HG03432 (cell line): ENCODE results near the gene ZNF362.
"Not testable (repeated sequence)": the region's sequence is repeated elsewhere in the genome, so short reads cannot be mapped to it uniquely, and the experiment has no call there.

ENCODE experiments used
- ATAC-seq: cut with Tn5 transposase; IDR thresholded peaks from one replicate; pipeline ENCODE4 v1.9.1; 2021; ENCODE audit warnings: mild to moderate bottlenecking, moderate library complexity; ENCODE audit not compliant: unreplicated experiment

Gene ZNF362

DNA sequence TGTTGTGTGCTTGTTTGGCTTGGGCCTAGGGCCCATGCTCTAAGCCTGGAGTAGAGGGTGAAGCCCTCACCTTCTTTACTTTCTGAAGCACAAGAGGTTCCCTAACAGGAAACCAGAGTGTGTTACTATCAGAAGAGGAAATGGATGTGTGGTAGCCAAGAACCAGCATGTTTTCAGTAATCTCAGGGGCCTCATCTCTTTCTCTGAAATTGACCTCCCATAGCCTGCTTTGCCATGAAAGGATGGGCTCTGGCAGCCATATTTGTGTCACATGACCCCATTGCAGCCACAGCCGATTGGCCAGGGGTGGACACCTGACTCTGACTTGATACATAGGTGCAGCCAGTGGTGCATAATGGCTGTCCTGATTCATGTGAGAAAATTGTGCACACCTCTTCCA lies 46.0 kb downstream of the ZNF362 start:
- ATAC-seq = no peak

DNA sequence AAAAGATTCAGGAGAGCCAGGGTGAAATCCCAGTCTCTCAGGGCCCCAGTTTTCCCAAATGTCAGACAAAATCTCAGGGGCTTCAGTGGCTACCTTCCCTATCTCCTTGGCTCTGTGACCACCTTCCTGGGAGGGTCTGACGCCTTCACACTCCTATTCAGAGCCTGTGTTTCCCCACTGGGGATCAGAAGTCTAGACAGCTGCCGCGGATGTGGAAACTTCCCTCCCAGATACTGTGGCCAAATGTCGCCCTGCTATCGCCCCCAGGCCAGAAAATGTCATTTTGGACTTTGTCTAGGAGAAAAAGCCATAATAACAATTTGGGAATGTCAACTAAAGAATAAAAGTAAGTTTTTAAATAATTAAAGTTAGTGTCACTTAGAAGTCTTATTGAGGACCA lies 48.7 kb downstream of the ZNF362 start:
- no peak for ATAC-seq

DNA sequence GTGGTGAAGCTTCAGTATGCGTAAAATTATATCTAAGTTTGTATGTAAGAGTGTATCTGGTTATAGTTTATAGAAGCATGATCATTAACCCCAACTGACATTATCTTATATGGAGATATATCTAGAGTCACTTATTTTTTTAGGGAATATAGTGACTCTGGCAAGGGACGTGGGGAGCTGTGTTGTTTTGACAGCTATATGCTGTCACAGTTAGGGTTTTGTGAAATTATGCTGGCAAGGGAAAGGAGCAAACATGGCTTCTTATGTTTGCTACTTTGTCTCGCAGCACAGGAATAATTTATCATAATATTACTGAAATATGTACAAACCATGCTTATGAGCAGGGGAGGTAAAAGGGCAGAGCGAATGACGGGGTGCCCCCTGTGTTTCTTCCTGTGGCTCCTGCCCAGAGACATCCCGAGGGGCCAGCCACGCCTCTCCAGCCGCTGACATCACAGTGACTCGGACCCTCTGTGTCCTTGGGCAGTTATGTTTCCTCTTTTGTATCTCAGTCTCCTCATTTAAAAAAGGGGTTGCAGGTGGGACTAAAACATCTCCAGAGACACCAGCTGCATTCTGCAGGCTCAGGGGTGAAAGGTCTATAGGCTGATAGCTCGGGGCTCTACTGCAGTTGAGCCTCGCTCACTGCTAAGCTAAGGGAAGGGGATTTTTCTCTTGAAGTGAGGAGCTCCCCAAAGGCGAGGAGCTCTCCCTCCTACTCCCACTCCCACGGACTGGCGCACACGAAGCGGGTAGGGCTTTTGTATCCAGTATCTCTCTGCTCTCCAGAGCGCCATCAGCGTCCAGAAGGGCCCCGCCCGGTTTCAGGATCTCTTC lies 49.7 kb downstream of the ZNF362 start:
- ATAC-seq = no peak

DNA sequence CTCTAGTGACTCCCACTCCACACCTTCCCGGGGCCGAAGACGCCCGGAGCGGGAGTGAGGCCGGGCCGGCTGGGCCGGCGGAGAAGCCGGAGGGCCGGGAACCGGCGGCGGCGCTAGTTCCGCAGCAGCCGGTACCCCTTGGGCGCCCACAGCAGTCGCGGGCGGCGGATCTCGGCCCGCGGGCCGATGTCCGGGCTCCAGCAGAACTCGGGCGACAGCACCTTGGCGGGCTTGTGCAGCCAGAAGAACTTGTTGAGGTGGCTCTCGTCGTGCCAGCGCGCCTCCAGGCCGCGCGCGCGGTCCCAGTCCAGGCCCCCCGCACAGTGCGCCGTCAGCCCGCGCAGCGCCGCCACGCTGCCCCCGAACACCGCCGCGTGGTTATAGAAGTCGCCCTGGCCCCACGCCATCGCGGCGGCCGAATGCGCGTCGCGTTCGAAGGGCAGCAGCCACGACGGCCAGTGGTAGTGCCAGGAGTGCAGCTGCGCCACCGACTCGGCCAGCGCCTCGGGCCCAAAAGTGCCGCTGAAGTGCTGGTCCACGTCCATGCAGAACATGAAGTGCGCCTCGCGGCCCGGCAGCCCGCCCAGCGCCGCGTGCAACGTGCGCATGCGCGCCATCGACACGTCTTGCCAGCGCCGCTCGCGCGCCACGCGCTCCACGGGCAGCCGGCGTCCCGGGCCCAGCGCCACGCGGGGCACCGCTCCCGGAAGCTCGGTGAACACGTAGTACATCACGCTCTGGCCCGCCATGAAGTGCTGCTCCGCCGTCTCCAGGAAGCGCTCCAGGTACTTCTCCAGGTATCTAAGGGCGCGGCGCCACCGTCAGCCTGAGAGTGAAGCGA lies 50.6 kb downstream of the ZNF362 start:
- no peak for ATAC-seq

DNA sequence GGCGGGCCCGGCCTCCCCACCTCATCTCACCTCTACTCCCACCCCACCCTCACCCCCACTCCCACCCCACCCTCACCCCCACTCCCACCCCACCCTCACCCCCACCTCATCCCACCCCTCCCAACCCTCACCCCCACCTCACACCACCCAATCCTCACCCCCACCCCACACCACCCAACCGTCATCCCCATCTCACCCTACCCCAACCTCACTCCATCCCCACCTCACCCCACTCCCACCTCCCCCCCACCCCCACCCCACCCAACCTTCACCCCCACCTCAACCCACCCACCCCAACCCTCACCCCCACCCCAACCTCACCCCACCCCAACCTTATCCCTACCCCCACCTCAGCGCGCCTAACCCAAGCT lies 51.2 kb downstream of the ZNF362 start:
- no peak for ATAC-seq

DNA sequence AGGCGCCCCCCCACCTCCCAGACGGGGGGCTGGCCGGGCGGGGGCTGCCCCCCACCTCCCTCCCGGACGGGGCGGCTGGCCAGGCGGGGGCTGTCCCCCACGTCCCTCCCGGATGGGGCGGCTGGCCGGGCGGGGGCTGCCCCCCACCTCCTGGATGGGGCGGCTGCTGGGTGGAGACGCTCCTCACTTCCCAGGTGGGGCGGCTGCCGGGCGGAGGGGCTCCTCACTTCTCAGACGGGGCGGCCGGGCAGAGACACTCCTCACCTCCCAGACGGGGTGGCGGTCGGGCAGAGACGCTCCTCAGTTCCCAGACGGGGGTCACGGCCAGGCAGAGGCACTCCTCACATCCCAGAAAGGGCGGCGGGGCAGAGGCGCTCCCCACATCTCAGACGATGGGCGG lies 53.1 kb downstream of the ZNF362 start:
- ATAC-seq = not testable (repeated sequence)

DNA sequence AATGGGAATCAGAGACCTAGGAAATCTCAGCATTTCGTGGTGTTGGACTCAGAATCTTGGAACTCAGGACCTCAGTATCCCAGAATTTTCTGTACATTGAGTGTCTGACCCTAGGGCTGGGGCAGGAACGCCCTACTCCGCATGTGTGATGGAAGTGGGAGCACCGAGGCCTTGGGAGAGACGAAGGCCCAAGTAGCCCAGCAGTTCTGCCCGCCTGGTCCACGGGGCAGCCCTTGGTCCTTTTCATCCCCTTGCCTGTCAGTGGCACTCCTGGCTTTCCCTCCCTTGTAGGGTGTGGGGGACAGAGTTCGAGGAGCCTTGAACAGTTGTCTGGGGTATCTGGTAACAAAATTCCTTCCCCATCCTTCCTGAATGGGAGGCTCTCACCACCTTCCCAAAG lies 54.4 kb downstream of the ZNF362 start:
- no peak for ATAC-seq

DNA sequence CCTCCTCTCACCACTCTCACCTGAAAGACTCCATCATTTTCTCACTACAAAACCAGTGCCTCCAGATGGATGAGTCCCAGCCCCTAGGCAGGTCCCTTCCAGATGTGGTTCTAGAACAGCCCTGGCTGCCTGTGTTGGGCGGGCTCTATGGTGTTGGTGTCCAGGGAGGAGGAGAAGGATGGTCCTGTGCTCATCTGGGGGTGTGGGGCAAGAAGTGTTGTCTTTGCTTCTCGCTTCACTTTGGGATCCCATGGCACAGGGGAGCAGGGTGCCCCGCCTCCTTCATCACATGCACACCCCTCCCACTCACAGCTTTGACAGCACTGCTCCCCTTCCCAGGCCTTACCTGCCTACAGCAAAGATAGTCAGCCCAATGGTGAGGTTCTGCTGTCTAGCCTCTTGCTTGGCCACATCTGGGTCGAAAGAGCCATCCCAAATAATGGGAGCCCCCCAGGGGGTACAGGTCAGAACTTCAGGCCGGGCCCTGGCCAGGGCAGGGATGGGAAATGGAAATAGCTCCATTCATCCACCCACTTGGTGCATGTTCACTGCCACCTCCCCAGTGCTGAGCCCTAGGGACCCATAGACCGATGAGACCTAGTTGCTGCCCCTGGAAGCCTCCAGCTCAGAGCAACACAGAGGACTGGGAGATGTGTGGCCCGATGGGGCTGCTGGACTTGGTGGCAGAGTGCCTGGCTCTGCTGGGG lies 55.6 kb downstream of the ZNF362 start:
- ATAC-seq = no peak

DNA sequence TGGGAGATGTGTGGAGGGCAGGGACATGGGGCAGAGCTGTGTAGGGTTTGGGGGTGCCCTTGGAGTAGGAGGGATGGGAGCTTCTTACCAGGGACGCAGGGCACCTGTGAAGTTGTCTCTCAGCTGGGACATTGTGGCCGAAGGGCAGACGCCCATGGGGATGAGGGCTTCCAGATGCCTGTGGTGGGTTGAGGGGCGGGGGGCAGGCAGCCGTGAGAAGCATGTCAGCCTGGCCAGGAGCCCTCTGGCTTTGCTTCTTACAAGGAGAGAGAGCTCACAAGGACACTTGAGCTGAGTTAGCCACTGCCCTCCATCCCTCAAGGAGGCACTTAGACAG lies 56.1 kb downstream of the ZNF362 start:
- ATAC-seq = no peak

DNA sequence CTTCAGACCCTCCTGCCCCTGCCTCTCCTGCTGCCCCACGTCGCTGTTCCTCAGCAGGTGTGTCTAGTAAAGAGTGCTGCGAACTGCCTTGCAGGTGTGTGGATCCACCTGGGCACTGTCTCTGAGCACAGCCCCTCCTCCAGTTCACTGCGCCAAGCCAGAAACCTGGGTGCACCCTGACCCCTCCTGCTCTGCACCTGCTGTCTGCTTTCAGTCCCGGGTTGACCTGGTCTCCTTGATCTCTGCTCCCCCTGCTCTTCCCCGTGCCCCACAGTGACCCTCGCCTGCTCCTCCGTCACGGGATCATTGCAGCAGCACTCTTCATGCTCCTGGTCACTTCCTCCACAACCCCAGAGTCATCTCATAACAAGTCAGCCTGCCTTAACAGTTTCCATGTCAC lies 58.1 kb downstream of the ZNF362 start:
- no peak for ATAC-seq

DNA sequence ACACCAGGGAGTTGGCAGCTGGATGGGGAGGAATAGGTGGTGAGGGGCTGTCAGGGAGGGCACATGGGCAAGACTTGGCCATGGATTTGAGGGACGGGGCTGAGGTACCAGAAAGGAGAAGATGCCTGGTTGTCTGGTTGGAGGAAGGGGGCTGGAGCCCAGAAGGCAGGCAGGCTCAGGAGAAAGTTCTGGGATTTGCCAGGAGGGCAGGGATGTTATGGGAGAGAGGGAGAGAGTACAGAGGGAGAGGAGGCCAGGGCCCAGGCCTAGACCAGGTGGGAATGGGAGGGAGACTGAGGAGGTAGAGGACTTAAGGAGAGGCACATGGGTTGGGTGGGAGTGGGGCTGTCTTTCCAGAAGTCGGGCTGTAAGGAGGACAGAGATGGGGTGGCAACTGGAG lies 60.3 kb downstream of the ZNF362 start:
- ATAC-seq = no peak

DNA sequence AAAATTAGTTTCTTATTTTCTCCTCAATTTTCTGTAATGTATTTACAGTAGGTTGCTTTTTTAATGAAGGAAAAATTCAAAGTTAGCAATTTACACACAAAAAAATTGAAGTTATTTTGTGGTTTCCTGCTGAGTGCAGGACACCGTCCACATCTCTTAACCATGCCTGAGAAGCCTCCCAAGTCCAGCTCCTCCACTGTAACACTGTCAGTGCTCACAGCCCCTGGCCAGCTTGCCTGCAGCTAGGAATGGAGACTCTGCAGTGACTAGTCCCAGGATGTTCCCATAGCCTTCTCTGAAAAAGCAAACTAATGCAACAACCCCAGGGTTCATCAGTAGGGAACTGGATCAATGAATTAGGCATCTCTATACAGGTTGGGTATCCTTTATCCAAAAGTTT lies 61.1 kb downstream of the ZNF362 start:
- ATAC-seq = no peak

DNA sequence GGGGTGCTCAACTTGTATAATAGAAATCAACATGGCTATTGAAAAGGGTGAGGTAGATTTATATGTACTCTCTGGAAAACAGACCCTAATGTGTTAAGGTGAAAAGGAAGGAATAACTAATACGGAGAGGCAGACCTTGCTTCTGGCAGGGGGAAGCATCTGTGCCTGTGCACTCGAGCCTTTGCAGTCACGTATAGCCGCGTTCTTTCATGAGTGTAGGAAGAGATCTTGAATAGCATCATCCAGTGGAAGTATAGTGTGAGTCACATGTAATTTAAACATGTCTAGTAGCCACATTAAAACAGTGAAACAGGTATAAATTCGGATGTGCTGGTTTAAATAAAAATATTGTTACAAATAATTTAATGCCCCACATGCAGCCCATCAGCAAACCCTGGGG lies 61.7 kb downstream of the ZNF362 start:
- no peak for ATAC-seq

DNA sequence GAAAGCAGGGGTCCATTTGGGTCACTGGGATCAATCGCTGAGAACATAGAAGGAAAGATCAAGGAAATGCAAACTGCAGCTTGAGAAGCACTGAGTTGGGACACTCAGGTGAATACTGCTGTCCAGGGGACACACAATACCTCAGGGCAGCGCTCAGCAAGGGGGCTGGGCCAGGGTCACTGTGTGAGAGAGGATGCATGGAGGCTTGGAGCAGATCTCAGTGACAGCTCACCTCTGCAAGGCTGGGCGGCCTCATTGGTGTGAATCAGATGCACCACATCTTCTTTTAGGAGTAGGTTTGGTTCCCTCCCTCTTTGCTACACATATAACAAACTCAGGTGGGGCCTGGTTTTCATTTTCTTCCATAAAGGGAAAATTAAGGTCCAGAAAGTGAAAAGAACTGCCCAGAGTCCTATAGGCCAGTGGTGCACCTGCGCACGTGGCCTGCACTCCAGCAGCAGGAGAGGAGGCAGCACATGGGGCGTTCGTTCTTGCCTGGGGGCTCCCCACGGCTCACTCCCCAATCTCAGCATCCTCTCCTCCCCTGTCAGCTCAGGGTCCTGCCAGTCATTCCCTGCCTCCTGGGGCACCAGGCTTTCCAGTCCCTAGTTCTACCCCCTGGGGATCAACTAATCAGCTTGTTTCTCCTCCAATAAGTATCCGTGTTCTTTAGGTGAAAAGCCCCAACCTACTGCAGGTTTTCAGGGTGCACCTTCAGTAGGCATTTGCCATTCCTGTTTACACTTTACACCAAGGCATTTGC lies 63.1 kb downstream of the ZNF362 start:
- no peak for ATAC-seq

DNA sequence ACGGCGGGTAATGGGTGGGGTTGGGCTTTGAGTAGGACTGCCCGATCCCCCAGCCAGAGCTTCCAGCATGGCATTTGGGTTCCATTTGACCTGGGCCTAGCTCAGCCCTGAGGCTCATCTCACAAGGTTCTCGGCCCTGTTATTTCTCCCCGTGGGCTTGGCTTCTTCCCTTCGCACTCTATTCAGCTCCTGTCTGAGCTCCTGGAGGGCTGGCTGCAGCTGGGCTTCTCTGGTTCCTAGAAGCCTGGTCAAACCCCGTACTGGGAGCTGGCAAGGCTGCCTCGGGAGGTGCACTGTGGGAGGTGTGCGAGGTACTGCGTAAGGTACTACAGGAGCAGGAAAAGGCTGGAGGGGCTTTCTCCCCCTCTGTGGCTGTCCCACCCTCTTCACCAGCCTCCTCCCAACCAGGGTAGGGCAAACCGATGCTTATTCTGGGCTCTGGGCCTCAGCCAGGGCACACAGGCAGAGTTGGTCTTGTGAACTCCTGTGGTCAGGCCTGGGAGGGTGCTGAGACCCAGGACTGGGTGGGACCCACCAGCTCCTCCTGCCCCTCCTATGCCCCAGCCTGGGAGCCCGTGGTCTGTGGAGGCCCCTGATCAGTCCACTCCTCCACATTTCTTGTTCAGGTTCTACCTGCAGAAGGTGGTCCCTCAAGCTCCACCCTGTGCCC lies 63.8 kb downstream of the ZNF362 start:
- ATAC-seq = no peak

DNA sequence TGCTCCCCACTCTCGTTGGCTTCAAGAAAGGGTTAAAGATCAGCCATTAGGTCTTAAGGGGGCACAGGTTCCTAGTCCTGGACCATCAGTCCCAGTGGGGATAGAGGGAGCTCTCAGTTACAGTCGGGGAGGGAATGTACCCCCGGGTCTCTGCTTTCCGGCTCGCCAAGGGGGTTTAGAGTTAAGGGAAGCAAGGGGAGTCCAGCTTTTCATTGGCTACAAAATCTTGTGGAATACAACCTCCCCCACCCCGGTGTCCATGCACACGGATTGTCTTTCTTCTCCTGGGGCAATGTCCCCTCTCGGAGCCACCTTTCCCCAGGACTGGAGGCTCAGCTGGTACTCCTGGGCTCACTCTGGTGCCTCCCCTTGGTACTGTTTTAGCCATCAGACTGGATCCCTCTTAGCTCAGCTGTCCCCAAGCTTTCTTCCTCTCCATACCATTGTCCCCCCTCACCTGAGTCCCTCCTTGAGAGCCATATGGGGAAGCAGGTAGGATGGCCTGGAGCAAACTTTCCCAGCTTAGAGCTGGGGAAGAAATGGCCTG lies 64.4 kb downstream of the ZNF362 start, which contains the start of gene A3GALT2:
TSS of gene A3GALT2 (minus strand) at position 480 of the 547 bp plus-strand sequence. CDS start at position 480, 0 bp downstream.
- no peak for ATAC-seq

DNA sequence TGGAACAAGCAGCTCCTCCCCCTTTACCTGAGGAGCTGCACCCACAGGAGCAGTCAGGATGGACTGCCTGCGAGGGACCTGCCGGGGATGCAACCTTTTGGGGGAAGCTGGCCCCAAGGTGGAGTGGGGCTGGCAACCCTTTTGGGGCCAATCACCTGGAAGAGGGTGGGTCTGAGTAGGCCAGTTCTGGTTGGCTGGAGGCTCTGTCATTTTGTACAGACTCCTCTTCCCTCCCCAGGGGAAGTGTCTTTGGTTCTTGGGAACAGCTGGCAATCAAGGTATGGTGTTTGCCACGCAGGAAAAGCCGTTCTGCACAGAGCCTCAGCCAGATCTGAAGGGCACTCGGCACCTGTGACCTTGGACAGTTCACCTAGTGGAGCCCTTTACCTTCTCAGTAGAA lies 64.9 kb downstream of the ZNF362 start:
- no peak for ATAC-seq

DNA sequence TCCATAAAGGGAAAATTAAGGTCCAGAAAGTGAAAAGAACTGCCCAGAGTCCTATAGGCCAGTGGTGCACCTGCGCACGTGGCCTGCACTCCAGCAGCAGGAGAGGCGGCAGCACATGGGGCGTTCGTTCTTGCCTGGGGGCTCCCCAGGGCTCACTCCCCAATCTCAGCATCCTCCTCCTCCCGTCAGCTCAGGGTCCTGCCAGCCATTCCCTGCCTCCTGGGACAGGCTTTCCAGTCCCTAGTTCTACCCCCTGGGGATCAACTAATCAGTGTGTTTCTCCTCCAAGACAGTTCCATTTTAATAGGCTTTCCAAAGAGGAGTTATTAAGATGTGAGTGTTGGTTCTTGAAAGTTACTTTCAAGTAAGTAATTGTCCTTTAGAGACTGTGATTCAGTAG lies 65.8 kb downstream of the ZNF362 start:
- ATAC-seq = no peak

DNA sequence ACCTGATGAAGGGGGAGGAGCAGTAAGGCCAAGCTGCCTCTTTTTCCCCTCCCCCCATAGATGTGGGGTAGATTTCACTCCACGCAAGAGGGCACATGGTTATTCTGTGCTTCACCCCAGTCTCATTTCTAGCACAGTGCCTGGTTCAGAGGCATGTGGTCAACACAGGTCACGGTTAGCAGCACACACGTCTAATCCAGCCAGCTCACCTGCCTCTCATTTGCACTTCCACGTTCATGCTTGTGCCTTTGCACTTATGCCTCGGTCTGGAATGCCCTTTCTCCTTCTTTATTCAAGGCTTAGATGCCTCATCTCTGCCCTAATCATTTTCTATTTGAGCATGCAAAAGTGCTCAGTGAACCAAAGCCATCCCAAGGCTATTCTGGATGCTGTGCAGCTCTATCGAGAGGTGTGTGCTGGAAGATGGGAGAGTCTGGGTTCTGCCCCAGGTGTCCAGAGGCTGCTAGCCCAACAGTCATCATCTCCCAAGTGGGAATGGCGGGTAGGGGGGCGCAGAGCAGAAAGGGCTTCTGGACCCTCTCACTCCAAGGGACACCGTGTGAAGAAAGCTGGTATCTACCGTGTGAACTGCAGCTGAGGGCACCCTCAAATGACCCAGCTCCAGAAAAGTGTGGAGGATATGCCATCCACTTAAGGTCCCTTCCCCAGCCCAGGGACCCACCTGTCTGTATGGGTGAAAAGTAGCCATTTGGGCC lies 66.7 kb downstream of the ZNF362 start:
- no peak for ATAC-seq
